OCI-LY1 (cell line): ENCODE measurements around the gene GALNT9.

Experiments used
- H2AFZ ChIP-seq: fragments of 200-600 bp; sonication (generic), shearing (Covaris generic); 2 replicates; pipeline ENCODE4 v1.6.0; 2014; ENCODE audit warnings: antibody characterized with exemption, mild to moderate bottlenecking, low read length
- H3F3A ChIP-seq: fragments of 200-600 bp; sonication (generic), shearing (Covaris generic); 2 replicates; pipeline ENCODE4 v1.6.0; 2014; ENCODE audit warnings: mild to moderate bottlenecking, antibody characterized with exemption, low read length, moderate library complexity; ENCODE audit not compliant: insufficient read depth
- H3K27ac ChIP-seq: fragments of 200-600 bp; sonication (generic); 2 replicates; pipeline ENCODE4 v1.5.1; 2014; ENCODE audit warnings: low read length, mixed run types, mild to moderate bottlenecking, low read depth; ENCODE audit not compliant: poor library complexity, severe bottlenecking
- H3K27me3 ChIP-seq: fragments of 200-600 bp; sonication (generic); 2 replicates; pipeline ENCODE4 v1.6.0; 2014; ENCODE audit warnings: antibody characterized with exemption, mild to moderate bottlenecking, low read length, moderate library complexity; ENCODE audit not compliant: insufficient read depth
- H3K36me3 ChIP-seq: fragments of 200-600 bp; sonication (generic); 2 replicates; pipeline ENCODE4 v1.6.1; 2014; ENCODE audit warnings: mild to moderate bottlenecking, antibody characterized with exemption, low read length, moderate library complexity, mixed read lengths; ENCODE audit not compliant: insufficient read depth
- H3K4me1 ChIP-seq: fragments of 200-600 bp; sonication (generic); 2 replicates; pipeline ENCODE4 v1.5.1; 2014; ENCODE audit warnings: mild to moderate bottlenecking, low read length, moderate library complexity; ENCODE audit not compliant: insufficient read depth, severe bottlenecking
- H3K4me2 ChIP-seq: fragments of 200-600 bp; sonication (generic), shearing (Covaris generic); 2 replicates; pipeline ENCODE4 v1.6.1; 2014; ENCODE audit warnings: low read length
- H3K4me3 ChIP-seq: fragments of 200-600 bp; sonication (generic); 2 replicates; pipeline ENCODE4 v1.5.1; 2014; ENCODE audit warnings: low read length, low read depth, mild to moderate bottlenecking, mixed read lengths; ENCODE audit not compliant: poor library complexity, severe bottlenecking
- H3K79me2 ChIP-seq: fragments of 200-600 bp; shearing (Covaris generic); 2 replicates; pipeline ENCODE4 v1.6.1; 2016; ENCODE audit warnings: mixed run types, low read length, mixed read lengths; ENCODE audit not compliant: insufficient read depth
- H3K9ac ChIP-seq: fragments of 200-600 bp; sonication (generic), shearing (Covaris generic); 2 replicates; pipeline ENCODE4 v1.6.1; 2014; ENCODE audit warnings: mild to moderate bottlenecking, low read length, mixed read lengths
- H3K9me2 ChIP-seq: fragments of 200-600 bp; sonication (generic), shearing (Covaris generic); 2 replicates; pipeline ENCODE4 v1.6.1; 2014; ENCODE audit warnings: low read depth, mild to moderate bottlenecking, low read length, mixed read lengths
- H3K9me3 ChIP-seq: fragments of 200-600 bp; shearing (Covaris generic); 2 replicates; pipeline ENCODE4 v1.6.1; 2014; ENCODE audit warnings: low read length, mixed read lengths
- H4K20me1 ChIP-seq: fragments of 200-600 bp; sonication (generic), shearing (Covaris generic); 2 replicates; pipeline ENCODE4 v1.6.0; 2016; ENCODE audit warnings: mild to moderate bottlenecking, low read length; ENCODE audit not compliant: insufficient read depth
- CTCF ChIP-seq: fragments of 200-600 bp; sonication (generic), shearing (Covaris generic); IDR thresholded peaks from 2 replicates; pipeline ENCODE4 v1.5.1; 2017; ENCODE audit warnings: mild to moderate bottlenecking, antibody characterized with exemption, low read length, moderate library complexity, mixed read lengths
- EZH2 ChIP-seq: fragments of 200-600 bp; sonication (generic), shearing (Covaris generic); IDR thresholded peaks from 2 replicates; pipeline ENCODE4 v1.8.0; 2017; ENCODE audit warnings: borderline replicate concordance, mixed run types, mild to moderate bottlenecking, antibody characterized with exemption, low read length, moderate library complexity, mixed read lengths

GALNT9 gene

GRCh38 chr12:132191715-132192553, 137.5 kb downstream of the GALNT9 start:
- H3K9me3 ChIP-seq, result peaks cover 7% of the 10 kb centered on the region
- no peak overlapping the region for H3K4me2 ChIP-seq
- no peak overlapping the region for H3K4me3 ChIP-seq
- H3K9ac ChIP-seq, result no peak overlapping the region
- H3K27me3 ChIP-seq, result no peaks in the 10 kb centered on the region; the same call in 1 of the 2 replicates
- peaks cover 8% of the 10 kb centered on the region for H3K4me1 ChIP-seq
- no peaks in the 10 kb centered on the region for H4K20me1 ChIP-seq
- H3K9me2 ChIP-seq, result no peaks in the 10 kb centered on the region
- no peaks in the 10 kb centered on the region for H3F3A ChIP-seq
- TF ChIP-seq EZH2, result no peak
- TF ChIP-seq CTCF, result no peak
- no peaks in the 10 kb centered on the region for H3K79me2 ChIP-seq
- no peaks in the 10 kb centered on the region for H3K36me3 ChIP-seq
- H2AFZ ChIP-seq, result no peak overlapping the region
- H3K27ac ChIP-seq, result no peak overlapping the region

- Histone ChIP-seq H3K79me2 (no peaks in the 10 kb centered on the region), H4K20me1 (no peaks in the 10 kb centered on the region), H3K27me3 (no peaks in the 10 kb centered on the region; the same call in 1 of the 2 replicates), H3K4me2 (no peak overlapping the region), H3F3A (no peaks in the 10 kb centered on the region), H3K4me1 (peaks cover 8% of the 10 kb centered on the region), H3K36me3 (no peaks in the 10 kb centered on the region), H2AFZ (no peak overlapping the region), H3K4me3 (no peak overlapping the region), H3K9me2 (no peaks in the 10 kb centered on the region), H3K9ac (no peak overlapping the region), H3K27ac (no peak overlapping the region), H3K9me3 (peaks cover 7% of the 10 kb centered on the region)
- TF ChIP-seq EZH2 (no peak), CTCF (no peak)
Observed at GRCh38 chr12:132190834-132191500, 138.4 kb downstream of the GALNT9 start.

GRCh38 chr12:132190012-132190755, 139.2 kb downstream of the GALNT9 start:
- H3K4me2 ChIP-seq, result peak overlapping the region; percentile 72
- H2AFZ ChIP-seq, result no peak overlapping the region
- H3K79me2 ChIP-seq, result no peaks in the 10 kb centered on the region
- H3F3A ChIP-seq, result no peaks in the 10 kb centered on the region
- no peaks in the 10 kb centered on the region for H3K36me3 ChIP-seq
- H3K27me3 ChIP-seq, result no peaks in the 10 kb centered on the region; the same call in 1 of the 2 replicates
- peak overlapping the region; percentile 62 for H3K4me3 ChIP-seq
- no peaks in the 10 kb centered on the region for H4K20me1 ChIP-seq
- no peak overlapping the region for H3K27ac ChIP-seq
- H3K9ac ChIP-seq, result peak overlapping the region; percentile 59
- peaks cover 8% of the 10 kb centered on the region for H3K4me1 ChIP-seq
- peaks cover 7% of the 10 kb centered on the region for H3K9me3 ChIP-seq
- no peak for TF ChIP-seq CTCF
- no peak for TF ChIP-seq EZH2
- H3K9me2 ChIP-seq, result no peaks in the 10 kb centered on the region
